ENCODE results near the gene BEND6. TPM values are rescaled to one million over a fixed set of nuclear protein-coding genes. Genes with fewer than 3 reads are reported as not detected.

Gene BEND6
- total RNA-seq, 1 experiment from 2014 or later: 1.4 TPM

- Histone ChIP-seq H4K20me1 (ENCODE audit: control insufficient read depth, insufficient read depth, insufficient read length) (no peaks in the 10 kb centered on the region), H2BK5ac (ENCODE audit: insufficient read length, low read length) (no peak overlapping the region), H3K4me1 (ENCODE audit: insufficient read depth, low read length) (peaks cover 9% of the 10 kb centered on the region; the same call in 1 of the 2 replicates), H2AFZ (ENCODE audit: low read length) (no peak overlapping the region), H3K18ac (ENCODE audit: insufficient read length, low read depth, low read length) (no peak overlapping the region), H3K9me3 (ENCODE audit: control insufficient read depth, low read depth, low read length) (no peaks in the 10 kb centered on the region), H4K5ac (ENCODE audit: insufficient read length, low read depth, low read length) (no peak overlapping the region), H3K56ac (ENCODE audit: insufficient read length, low read depth, low read length) (no peak overlapping the region), H3K79me2 (ENCODE audit: insufficient read depth, low read length) (no peaks in the 10 kb centered on the region), H2BK12ac (ENCODE audit: insufficient read length, low read depth, low read length) (no peak overlapping the region), H3K27me3 (ENCODE audit: insufficient read depth, low read length) (no peaks in the 10 kb centered on the region), H2BK15ac (ENCODE audit: low read depth, low read length) (no peak overlapping the region), H3K4ac (ENCODE audit: low read depth, low read length) (no peak overlapping the region), H3K23ac (ENCODE audit: insufficient read length, low read depth, low read length) (no peak overlapping the region), H3T11ph (ENCODE audit: low read length) (no peak overlapping the region), H4K91ac (ENCODE audit: insufficient read length, low read depth, low read length) (no peak overlapping the region), H3K14ac (ENCODE audit: insufficient read depth, low read length) (no peak overlapping the region), H4K8ac (replicated peaks; ENCODE audit: insufficient read length, low read depth, low read length) (no peak overlapping the region), H2AK5ac (ENCODE audit: insufficient read length, low read length) (no peak overlapping the region), H3K9ac (ENCODE audit: extremely low read depth, insufficient read length, low read length) (no peak overlapping the region), H3K23me2 (ENCODE audit: insufficient read length, low read depth, low read length, poor library complexity, severe bottlenecking) (no peaks in the 10 kb centered on the region), H2BK120ac (ENCODE audit: low read depth, low read length, poor library complexity, severe bottlenecking) (no peak overlapping the region), H2BK20ac (ENCODE audit: low read depth, low read length, poor library complexity, severe bottlenecking) (no peak overlapping the region), H3K27ac (ENCODE audit: insufficient read length, low read depth, low read length) (no peak overlapping the region), H3K79me1 (ENCODE audit: insufficient read depth, low read depth, low read length, poor library complexity, severe bottlenecking) (no peaks in the 10 kb centered on the region), H3K4me2 (ENCODE audit: insufficient read depth, insufficient read length, low read length) (no peak overlapping the region)
- no CpG with 5 or more reads among the region's 3 CpGs for WGBS (ENCODE audit: extremely low coverage, insufficient read length, low lambda C conversion rate)
- H3K4me3 Mint-ChIP-seq: no peak overlapping the region
- TF ChIP-seq, protein P1, sequence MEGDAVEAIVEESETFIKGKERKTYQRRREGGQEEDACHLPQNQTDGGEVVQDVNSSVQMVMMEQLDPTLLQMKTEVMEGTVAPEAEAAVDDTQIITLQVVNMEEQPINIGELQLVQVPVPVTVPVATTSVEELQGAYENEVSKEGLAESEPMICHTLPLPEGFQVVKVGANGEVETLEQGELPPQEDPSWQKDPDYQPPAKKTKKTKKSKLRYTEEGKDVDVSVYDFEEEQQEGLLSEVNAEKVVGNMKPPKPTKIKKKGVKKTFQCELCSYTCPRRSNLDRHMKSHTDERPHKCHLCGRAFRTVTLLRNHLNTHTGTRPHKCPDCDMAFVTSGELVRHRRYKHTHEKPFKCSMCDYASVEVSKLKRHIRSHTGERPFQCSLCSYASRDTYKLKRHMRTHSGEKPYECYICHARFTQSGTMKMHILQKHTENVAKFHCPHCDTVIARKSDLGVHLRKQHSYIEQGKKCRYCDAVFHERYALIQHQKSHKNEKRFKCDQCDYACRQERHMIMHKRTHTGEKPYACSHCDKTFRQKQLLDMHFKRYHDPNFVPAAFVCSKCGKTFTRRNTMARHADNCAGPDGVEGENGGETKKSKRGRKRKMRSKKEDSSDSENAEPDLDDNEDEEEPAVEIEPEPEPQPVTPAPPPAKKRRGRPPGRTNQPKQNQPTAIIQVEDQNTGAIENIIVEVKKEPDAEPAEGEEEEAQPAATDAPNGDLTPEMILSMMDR (conservative IDR thresholded peaks at IDR 0.05): no peak
- H3K4me1 Mint-ChIP-seq: peaks cover 28 to 38% of the 10 kb centered on the region in 2 experiments
- peaks cover 0 to 5% of the 10 kb centered on the region in 2 experiments; a peak in 1 of 5 replicates for H3K9me3 Mint-ChIP-seq
- no peak overlapping the region for H3K27ac Mint-ChIP-seq
- peaks cover 2% of the 10 kb centered on the region; the same call in 1 of the 2 replicates for H3K27me3 Mint-ChIP-seq (ENCODE audit: low read depth)
- peaks cover 8 to 11% (median 8%) of the 10 kb centered on the region in 3 experiments; a peak in 6 of 7 replicates for H3K36me3 Mint-ChIP-seq (ENCODE audit: insufficient read depth in 1 of 3, low read depth in 3 of 3)
- DNase-seq: no peak
Measured at GRCh38 chr6:57072108-57072507, 117.2 kb downstream of the BEND6 start.
